Pancreas (tissue), 10 donors: ENCODE results near the gene GOLGA1. TPM values are rescaled to one million over a fixed set of nuclear protein-coding genes. Genes with fewer than 3 reads are reported as not detected.

Source experiments
- ATAC-seq, 4 donors: fragments of 200-7000 bp; cut with Tn5 transposase; one replicate each; pipeline versions ENCODE4 v1.8.0 to v1.9.1; 2020; ENCODE audit warnings: mild to moderate bottlenecking in 4 of 4, moderate library complexity in 4 of 4
- DNase-seq, 6 donors: peaks; one replicate each; pipeline ENCODE4 v3.0.0-alpha.2; 2020
- FAIRE-seq: peaks from 2 replicates; lab custom pipeline; 2012; peaks lifted over from hg19 to GRCh38; lab: Jason Lieb, UNC
- H3K27ac ChIP-seq, 4 donors: fragments of 200-600 bp; sonication (generic); 1 replicate in 3 of 4; 2 replicates in 1 of 4; pipeline versions ENCODE4 v1.5.0 to v1.8.0; 2020
- H3K27me3 ChIP-seq, 4 donors: fragments of 200-600 bp; one replicate each; pipeline ENCODE4 v1.8.0; 2021
- H3K36me3 ChIP-seq, 3 donors: fragments of 200-600 bp; sonication (generic) in 1 of 3; one replicate each; pipeline versions ENCODE4 v1.5.0 to v1.8.0; 2020 to 2021
- H3K4me1 ChIP-seq, 3 donors: fragments of 200-600 bp; one replicate each; pipeline ENCODE4 v1.8.0; 2021
- H3K4me3 ChIP-seq, 4 donors: fragments of 200-600 bp; sonication (generic) in 2 of 4; one replicate each; pipeline versions ENCODE4 v1.5.0 to v1.8.0; 2020 to 2021
- H3K9me3 ChIP-seq, 4 donors: fragments of 200-600 bp; one replicate each; pipeline ENCODE4 v1.8.0; 2021
- WGBS, 2 donors: extraction: QIAGEN DNeasy Blood & Tissue Kit; methylation state at CpG; one replicate each; pipeline ENCODE4 v1.1.7; 2013; 5-methylcytosine and 5-hydroxymethylcytosine counted together
- intact Hi-C, 3 donors: fragments of 100-400 bp; cut with DNase I; formaldehyde crosslinking; loops; one replicate each; pipeline versions ENCODE4 v1.11.1 to v1.14.2; 2022
- polyA plus RNA-seq, 2 donors: library from polyadenylated mRNA; stranded (reverse); fragments of 200-250 nt; gene quantifications; one replicate each; pipeline ENCODE4 v1.2.3, GENCODE V29; 2013
- total RNA-seq, 6 donors: library from RNA; stranded (reverse); fragmentation: NEBNext Ultra II Directional in 4 of 6; extraction: Animal tissue kit (Norgen Biotek cat#: 25700) in 4 of 6; gene quantifications; one replicate each; pipeline versions ENCODE4 v1.2.1 to v1.2.4, GENCODE V29; 2021 to 2023
- TF ChIP-seq, protein P1 (sequence below), 4 donors: fragments of 200-600 bp; sonication (generic) in 3 of 4; IDR thresholded peaks; one replicate each; pipeline versions ENCODE4 v1.5.0 to v1.8.0; 2021; ENCODE audit warnings: antibody characterized with exemption in 4 of 4
- donor health status: healthy with polysubstance abuse.
- donor health status: DM: no; HTN: no; CAD: no; lungs with moderate emphysema.
- donor health status: DM: no; HTN: no; CAD: no.
- donor health status: control.
- donor health status: control.
- donor health status: Bipolar disorder and iron deficiency.
- donor health status: DM: yes; HTN: yes; CAD: no.
- donor health status: DM: no; HTN: no; CAD: no.
- donor health status: DM: no; HTN: no; CAD: no.
- donor health status: DM: yes; HTN: yes; CAD: no.

The GOLGA1 gene
- total and polyA plus RNA-seq, 8 donors: 9.0 to 14.7 (median 10.9) TPM

DNA sequence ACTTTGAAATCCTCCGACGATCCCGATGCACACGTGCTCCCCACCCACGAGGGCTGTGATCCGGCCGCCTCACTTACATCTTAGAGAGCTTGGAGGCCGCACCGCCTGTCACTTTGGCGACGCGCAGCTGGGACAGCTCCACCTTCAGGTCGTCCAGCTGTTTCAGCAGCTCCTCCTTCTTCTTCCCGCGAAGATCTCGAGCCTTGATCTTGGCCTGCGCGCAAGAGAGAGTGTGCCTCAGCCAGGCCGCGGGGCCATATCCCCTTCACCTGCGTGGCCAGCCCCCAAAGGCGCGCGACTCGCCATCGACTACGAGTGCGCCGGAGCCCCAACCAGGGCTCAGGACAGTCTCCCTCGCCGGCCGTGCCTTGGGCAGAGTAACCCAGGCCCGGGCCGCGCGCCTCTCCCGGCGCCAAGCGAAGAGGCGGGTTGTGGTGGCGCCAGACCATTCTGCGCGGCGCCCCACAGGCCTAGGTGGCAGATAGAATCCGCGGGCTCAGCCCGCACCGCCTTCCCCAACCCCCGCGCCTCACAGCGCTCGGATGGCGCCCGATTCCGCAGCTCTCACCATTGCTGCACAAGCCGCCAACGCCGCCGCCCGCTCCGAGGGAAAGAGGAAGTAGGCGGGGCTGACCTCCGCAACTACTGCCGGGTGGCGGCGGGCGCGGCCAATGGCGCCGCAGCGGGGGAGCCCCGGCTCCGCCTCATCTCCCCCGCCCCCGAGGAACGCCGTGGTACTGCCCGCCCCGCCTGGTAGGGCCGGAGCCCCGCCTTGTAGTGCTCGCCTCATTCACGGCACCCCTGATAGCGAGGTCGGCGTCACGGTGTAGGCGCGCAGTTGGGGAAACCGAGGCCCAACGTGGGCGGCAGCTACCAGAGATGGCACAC lies 79.3 kb downstream of the GOLGA1 start, which contains the start of the genes ARPC5L and RPL35:
Gene ARPC5L (plus strand): TSS at position 789 of the 888 bp plus-strand sequence. CDS start 7,161 bp downstream, outside the sequence.
Gene RPL35 (minus strand): TSS at position 616 of the 888 bp plus-strand sequence. CDS start 45 bp downstream, at position 571.
- intact Hi-C loops: no loop called here
- ATAC-seq (peak; percentile 94 to 98 (median 96)), DNase-seq (peak; percentile 93 to 97 (median 95)), FAIRE-seq (no peak)
- H3K27me3 ChIP-seq: no peaks in the 10 kb centered on the region
- H3K4me1 ChIP-seq: peaks cover 0 to 27% (median 23%) of the 10 kb centered on the region in 3 donors
- peaks cover 6 to 37% (median 16%) of the 10 kb centered on the region in 3 donors for H3K36me3 ChIP-seq
- 0 to 1% methylated on average over 79 to 92 of the region's 92 CpGs for WGBS, 2 donors
- peak within 1 kb of the TSS; percentile 75 to 87 (median 80) for H3K27ac ChIP-seq
- TF ChIP-seq, protein P1, sequence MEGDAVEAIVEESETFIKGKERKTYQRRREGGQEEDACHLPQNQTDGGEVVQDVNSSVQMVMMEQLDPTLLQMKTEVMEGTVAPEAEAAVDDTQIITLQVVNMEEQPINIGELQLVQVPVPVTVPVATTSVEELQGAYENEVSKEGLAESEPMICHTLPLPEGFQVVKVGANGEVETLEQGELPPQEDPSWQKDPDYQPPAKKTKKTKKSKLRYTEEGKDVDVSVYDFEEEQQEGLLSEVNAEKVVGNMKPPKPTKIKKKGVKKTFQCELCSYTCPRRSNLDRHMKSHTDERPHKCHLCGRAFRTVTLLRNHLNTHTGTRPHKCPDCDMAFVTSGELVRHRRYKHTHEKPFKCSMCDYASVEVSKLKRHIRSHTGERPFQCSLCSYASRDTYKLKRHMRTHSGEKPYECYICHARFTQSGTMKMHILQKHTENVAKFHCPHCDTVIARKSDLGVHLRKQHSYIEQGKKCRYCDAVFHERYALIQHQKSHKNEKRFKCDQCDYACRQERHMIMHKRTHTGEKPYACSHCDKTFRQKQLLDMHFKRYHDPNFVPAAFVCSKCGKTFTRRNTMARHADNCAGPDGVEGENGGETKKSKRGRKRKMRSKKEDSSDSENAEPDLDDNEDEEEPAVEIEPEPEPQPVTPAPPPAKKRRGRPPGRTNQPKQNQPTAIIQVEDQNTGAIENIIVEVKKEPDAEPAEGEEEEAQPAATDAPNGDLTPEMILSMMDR (IDR thresholded peaks at IDR 0.05): no peak
- no peaks in the 10 kb centered on the region for H3K9me3 ChIP-seq
- peak within 1 kb of the TSS; percentile 50 to 99 (median 82) for H3K4me3 ChIP-seq

DNA sequence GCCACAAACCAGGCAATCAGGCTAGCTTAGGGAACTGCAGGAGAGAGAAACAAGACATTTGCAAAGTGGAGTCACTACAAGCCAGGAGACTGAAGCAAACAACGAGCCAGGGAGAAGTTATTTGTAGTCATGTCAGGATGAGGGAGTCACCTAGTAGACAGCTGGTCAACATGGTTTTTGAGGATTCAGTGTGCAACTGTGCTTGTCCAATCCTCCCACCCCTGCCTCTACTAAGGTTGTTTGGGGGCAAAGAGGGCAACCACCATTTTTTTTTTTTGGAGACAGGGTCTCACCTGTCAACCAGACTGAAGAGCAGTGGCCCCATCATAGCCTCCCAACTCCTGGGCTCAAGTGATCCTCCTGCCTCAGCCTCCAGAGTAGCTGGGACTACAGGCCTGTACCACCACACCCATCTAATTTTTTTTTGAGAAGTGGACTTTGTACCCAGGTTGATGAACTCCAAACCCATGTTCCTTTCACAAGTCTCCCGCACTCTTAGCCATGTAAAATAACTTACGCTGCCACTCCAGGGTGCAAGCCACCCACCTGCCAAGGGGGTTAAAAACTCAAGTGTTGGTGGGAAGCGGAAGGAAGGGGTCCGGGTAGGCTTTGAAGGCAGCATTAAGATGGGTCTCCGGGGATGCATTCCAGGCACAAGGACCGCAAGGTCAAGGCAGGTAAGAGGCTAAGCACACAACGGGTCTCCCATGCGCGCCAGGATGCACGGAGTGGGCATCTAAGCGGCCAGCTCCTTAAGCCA lies 80.1 kb downstream of the GOLGA1 start:
- 5 to 6% methylated on average over 12 of the region's 12 CpGs for WGBS, 2 donors
- Histone ChIP-seq H3K27ac (peak overlapping the region in 1 of 4 donors; percentile 82), H3K4me1 (peaks cover 0 to 27% (median 23%) of the 10 kb centered on the region in 3 donors), H3K36me3 (peaks cover 6 to 37% (median 16%) of the 10 kb centered on the region in 3 donors), H3K4me3 (peak overlapping the region; percentile 50 to 99 (median 82)), H3K9me3 (no peaks in the 10 kb centered on the region), H3K27me3 (no peaks in the 10 kb centered on the region)
- FAIRE-seq: no peak
- intact Hi-C loops: no loop called here
- TF ChIP-seq, protein P1 (IDR thresholded peaks at IDR 0.05): no peak
- ATAC-seq: no peak
- no peak for DNase-seq

DNA sequence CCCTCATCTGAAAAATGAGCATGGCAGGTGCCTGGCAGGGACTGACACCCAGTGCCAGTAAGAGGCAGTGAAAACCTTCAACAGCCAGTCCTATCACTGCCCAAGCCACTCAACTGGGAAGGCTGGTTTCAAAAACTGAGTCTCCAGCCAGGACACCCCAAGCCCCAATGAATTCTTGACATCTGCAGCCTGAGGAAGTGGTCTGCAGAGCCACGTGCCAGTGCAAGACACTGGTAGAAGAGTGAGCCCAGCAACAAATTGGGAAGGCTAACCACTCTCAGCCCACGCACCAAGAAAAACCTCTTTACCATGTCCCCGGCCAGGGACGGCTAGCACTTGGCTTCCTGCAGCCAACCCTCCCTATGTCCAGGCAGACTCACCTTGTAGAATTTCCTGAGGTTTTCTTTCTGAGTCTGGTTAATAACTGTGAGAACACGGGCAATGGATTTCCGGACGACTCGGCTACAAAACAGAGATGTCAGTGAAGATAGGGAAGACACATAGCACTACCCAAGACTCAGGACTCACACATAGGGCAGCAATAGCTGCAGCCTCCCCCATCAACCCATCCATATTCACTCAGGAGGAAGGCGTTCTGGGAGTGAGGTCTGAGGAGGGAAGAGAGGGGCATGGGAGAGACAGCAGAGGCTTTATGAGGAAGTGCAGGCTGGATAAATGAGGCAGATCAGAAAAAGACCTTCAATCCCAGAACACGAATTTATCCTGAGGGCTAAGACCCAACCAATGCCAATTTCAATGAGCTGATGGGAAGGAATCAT lies 80.9 kb downstream of the GOLGA1 start:
- H3K36me3 ChIP-seq: peaks cover 6 to 37% (median 16%) of the 10 kb centered on the region in 3 donors
- no peak for DNase-seq
- WGBS, 2 donors: 38 to 52% methylated on average over 10 of the region's 10 CpGs

More for the DNA sequence above, 80.9 kb downstream of the GOLGA1 start:
- H3K27ac ChIP-seq: no peak overlapping the region
- no peaks in the 10 kb centered on the region for H3K9me3 ChIP-seq
- intact Hi-C loops: loop anchor here in 1 of 3 donors (10.0 kb wide), 1 partner anchor 75 kb away; no protein-coding TSS in a partner anchor
- no peak for FAIRE-seq
- peak overlapping the region in 3 of 4 donors; percentile 3 to 69 (median 50) for H3K4me3 ChIP-seq
- peaks cover 0 to 27% (median 23%) of the 10 kb centered on the region in 3 donors for H3K4me1 ChIP-seq
- no peak for ATAC-seq
- TF ChIP-seq, protein P1 (IDR thresholded peaks at IDR 0.05): no peak
- H3K27me3 ChIP-seq: no peaks in the 10 kb centered on the region
